Activated CD8-positive, alpha-beta memory T cell treated with anti-CD3 and anti-CD28 coated beads, Interleukin-2, amount 10 ng/mL, durations not matched to agents 7 days and 5 days (primary cell): ENCODE data around the gene GPR160. TPM values are rescaled to one million over a fixed set of nuclear protein-coding genes. Genes with fewer than 3 reads are reported as not detected.
"Not testable (repeated sequence)": the region's sequence is repeated elsewhere in the genome, so short reads cannot be mapped to it uniquely, and the experiment has no call there.

Experiments used
- ATAC-seq: fragments of 150-1000 bp; cut with Tn5 transposase; one replicate; pipeline ENCODE4 v1.10.0; 2021; ENCODE audit warnings: moderate library complexity
- CTCF ChIA-PET: fragments of 350-600 bp; sonication (Branson Sonifier 250); formaldehyde crosslinking; loops from one replicate; lab custom pipeline; 2021; ENCODE audit warnings: antibody characterized with exemption; lab: Charles Lee
- DNase-seq: peaks from one replicate; pipeline ENCODE4 v3.0.0-alpha.2; 2020
- H3K27ac Mint-ChIP-seq: one replicate; pipeline ENCODE4 v1.8.0; 2021; ENCODE audit warnings: mild to moderate bottlenecking, mixed read lengths
- H3K27me3 Mint-ChIP-seq: one replicate; pipeline ENCODE4 v1.8.0; 2021; ENCODE audit warnings: mixed read lengths
- H3K36me3 Mint-ChIP-seq: one replicate; pipeline ENCODE4 v1.8.0; 2021; ENCODE audit warnings: mild to moderate bottlenecking, mixed read lengths
- H3K4me1 Mint-ChIP-seq: one replicate; pipeline ENCODE4 v1.8.0; 2021; ENCODE audit warnings: mixed read lengths
- H3K4me3 Mint-ChIP-seq: one replicate; pipeline ENCODE4 v1.8.0; 2021; ENCODE audit warnings: mild to moderate bottlenecking, moderate library complexity, mixed read lengths
- H3K9me3 Mint-ChIP-seq: one replicate; pipeline ENCODE4 v1.8.0; 2022; ENCODE audit warnings: low read depth, mixed read lengths
- total RNA-seq, 2 experiments: library from RNA; stranded (reverse); gene quantifications; one replicate each; pipeline ENCODE4 v1.2.3, GENCODE V29; 2021

GPR160 gene
- total RNA-seq, 2 experiments from 2014 or later: 3.6 to 6.4 TPM

DNA sequence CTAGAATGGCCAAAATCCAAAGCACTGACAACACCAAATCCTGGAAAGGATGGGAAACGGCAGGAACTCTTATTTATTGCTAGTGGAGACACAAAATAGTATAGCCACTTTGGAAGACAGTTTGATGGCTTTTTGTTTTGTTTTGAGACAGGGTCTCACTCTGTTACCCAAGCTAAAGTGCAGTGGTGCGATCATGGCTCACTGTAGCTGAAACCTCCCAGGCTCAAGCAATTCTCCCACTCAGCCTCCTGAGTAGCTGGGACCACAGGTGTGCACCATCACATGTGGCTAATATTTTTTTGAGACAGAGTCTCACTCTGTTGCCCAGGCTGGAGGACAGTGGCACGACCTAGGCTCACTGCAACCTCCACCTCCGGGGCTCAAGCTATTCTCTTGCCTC lies 27.3 kb upstream of the GPR160 start:
- Mint-ChIP-seq H3K27ac (no peak overlapping the region), H3K27me3 (peaks cover 4% of the 10 kb centered on the region), H3K4me1 (peaks cover 16% of the 10 kb centered on the region), H3K36me3 (peaks cover 3% of the 10 kb centered on the region), H3K4me3 (no peak overlapping the region), H3K9me3 (no peaks in the 10 kb centered on the region)
- ATAC-seq: no peak
- DNase-seq: no peak
- CTCF ChIA-PET: no interaction called here

DNA sequence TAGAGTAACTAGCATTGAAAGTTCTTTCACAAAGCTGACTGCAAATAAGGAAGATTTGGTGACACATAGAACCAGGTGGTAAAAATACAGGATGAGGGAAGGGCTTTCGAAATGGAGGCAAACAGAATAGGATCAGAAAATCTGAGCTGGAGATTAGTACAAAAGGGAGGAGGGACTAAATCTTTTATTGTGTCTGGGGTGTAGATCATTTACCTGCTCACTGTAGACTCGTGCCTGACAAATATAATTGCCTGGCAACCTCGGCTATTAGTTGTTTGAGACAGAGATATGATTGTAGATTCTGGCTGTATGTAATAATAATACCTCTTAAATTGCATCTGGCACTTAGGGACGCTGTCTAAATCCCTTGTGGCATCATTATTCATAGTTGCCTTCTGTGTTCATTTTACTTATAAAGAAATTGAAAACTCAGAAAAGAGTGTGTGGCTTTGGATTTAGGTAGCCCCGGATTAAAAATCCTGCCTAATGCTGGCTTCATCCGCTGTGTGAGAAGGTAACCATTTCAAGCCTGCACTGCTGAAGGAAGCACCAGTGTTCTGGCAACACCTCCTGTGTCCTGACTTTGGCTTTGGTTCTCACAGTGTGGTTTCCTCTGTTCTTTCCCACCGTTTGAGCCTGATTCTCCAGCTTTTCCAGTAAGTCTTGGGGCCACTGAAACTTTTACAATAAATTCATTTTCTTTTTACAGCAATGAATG lies 25.0 kb upstream of the GPR160 start:
- H3K36me3 Mint-ChIP-seq: no peaks in the 10 kb centered on the region
- no peak for DNase-seq
- peaks cover 14% of the 10 kb centered on the region for H3K27me3 Mint-ChIP-seq
- CTCF ChIA-PET: no interaction called here
- H3K27ac Mint-ChIP-seq: no peak overlapping the region
- H3K9me3 Mint-ChIP-seq: no peaks in the 10 kb centered on the region
- no peak for ATAC-seq
- no peak overlapping the region for H3K4me3 Mint-ChIP-seq
- H3K4me1 Mint-ChIP-seq: peaks cover 2% of the 10 kb centered on the region

DNA sequence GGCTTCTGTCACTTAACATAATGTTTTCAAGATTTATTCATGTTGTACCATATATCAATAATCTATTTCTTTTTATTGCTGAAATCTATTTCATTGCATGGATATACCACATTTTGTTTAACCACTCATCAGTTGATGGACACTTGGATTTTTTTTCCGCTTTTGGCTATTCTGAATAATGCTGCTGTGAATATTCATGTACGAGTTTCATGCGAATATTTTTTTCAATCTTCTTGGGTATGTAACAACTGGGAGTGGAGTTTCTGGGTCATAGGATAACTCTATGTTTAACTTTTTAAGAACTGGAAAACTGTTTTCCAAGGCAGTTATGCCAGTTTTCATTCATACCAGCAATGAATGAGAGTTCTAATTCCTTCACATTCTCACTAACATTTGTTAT lies 21.7 kb upstream of the GPR160 start:
- CTCF ChIA-PET: no interaction called here
- DNase-seq (no peak), ATAC-seq (no peak)
- H3K9me3 Mint-ChIP-seq: no peaks in the 10 kb centered on the region
- no peaks in the 10 kb centered on the region for H3K4me1 Mint-ChIP-seq
- H3K4me3 Mint-ChIP-seq: no peak overlapping the region
- H3K27me3 Mint-ChIP-seq: peaks cover 11% of the 10 kb centered on the region
- H3K27ac Mint-ChIP-seq: no peak overlapping the region
- no peaks in the 10 kb centered on the region for H3K36me3 Mint-ChIP-seq

DNA sequence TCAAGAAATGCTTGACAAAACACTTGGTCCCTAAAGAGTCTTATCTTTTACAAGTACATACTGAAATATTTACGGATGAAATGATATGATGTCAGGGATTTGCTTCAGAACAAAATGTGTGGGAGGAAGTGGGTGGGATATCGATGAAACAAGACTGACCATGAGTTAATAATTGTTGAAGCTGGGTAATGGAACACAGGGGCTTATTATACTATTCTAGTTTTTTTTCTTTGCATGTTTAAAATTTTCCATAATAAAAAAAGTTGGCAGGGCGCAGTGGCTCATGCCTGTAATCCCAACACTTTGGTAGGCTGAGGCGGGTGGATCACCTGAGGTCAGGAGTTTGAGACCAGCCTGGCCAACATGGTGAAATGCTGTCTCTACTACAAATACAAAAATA lies 18.5 kb upstream of the GPR160 start:
- not testable (repeated sequence) for H3K27ac Mint-ChIP-seq, H3K36me3 Mint-ChIP-seq, DNase-seq, H3K4me1 Mint-ChIP-seq, ATAC-seq, H3K4me3 Mint-ChIP-seq, H3K9me3 Mint-ChIP-seq
- CTCF ChIA-PET: interaction anchor here (2.1 kb wide), 1 partner anchor 155 kb away, joined by 5 read pairs; no protein-coding TSS in a partner anchor
- H3K27me3 Mint-ChIP-seq: peaks cover 14% of the 10 kb centered on the region

DNA sequence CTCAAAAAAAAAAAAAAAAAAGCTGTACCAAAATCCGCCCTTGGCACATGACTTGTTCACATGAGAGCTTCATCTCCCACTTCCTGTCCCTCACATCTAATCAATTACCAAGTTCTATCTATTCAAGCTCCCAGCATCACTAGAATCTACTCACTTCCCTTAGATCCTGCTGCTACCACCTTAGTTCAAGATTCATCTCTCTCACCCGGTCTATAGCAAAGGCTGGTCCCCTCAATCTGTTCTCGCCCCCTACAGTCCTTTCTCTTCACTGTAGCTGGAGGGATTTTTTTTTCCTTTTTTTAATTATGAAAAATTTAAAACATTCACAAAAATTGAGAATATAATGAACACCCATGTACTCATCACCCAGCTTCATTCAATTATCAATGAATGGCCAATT lies 16.7 kb upstream of the GPR160 start:
- Mint-ChIP-seq H3K9me3 (no peaks in the 10 kb centered on the region), H3K4me3 (no peak overlapping the region), H3K27me3 (peaks cover 14% of the 10 kb centered on the region), H3K4me1 (peaks cover under 1% of the 10 kb centered on the region), H3K27ac (no peak overlapping the region), H3K36me3 (no peaks in the 10 kb centered on the region)
- DNase-seq (no peak), ATAC-seq (peak; percentile 39)
- CTCF ChIA-PET: interaction anchor here (0.6 to 2.1 kb wide), 8 partner anchors 8 to 179 kb away, joined by 3 to 6 read pairs (median 3); partner anchors contain the start of gene SEC62

DNA sequence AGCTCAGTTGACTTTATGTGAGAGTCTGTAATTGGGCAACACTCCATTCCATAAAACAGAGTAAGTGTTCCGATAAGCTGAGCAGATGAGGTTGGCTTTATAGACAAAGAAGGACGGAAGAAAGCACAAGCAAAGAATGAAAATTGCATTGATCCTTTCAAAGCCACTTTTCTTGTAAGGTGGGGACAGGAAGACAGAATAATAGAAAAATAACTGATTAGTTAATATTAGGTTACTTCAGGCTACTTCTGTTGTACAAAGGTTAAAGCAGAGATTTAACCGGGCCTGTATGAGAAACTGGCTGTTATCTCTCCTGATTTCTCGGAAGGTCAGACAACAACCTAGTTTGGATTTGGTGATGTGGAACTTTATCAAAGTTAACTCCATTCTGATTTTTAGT lies 15.5 kb upstream of the GPR160 start:
- no peak overlapping the region for H3K27ac Mint-ChIP-seq
- H3K27me3 Mint-ChIP-seq: peaks cover 4% of the 10 kb centered on the region
- no peak for ATAC-seq
- no peak for DNase-seq
- H3K36me3 Mint-ChIP-seq: no peaks in the 10 kb centered on the region
- no peaks in the 10 kb centered on the region for H3K9me3 Mint-ChIP-seq
- H3K4me3 Mint-ChIP-seq: no peak overlapping the region
- CTCF ChIA-PET: interaction anchor here (1.0 to 1.6 kb wide), 2 partner anchors 150 to 180 kb away, joined by 3 read pairs; no protein-coding TSS in a partner anchor
- peaks cover 8% of the 10 kb centered on the region for H3K4me1 Mint-ChIP-seq

DNA sequence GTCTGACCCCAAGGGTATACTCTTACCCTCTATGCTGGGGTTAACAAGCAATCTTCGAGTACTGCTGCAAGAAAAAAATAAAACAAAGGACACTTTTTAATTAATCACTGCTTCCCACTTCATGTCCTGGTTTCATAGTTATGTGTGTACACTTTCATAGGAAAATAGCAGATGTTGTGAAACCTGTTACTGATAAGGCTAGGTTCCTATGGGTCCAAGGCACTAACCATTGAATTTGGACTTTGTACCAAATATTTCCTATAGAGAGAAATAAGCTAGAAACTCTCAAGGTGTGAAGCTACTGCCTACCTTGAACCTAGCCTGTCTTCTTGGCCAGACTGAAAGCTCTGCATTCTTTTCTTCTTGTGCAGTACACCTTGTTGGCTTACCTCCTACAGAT lies 14.6 kb upstream of the GPR160 start:
- Mint-ChIP-seq H3K27me3 (peaks cover 4% of the 10 kb centered on the region), H3K4me3 (no peak overlapping the region), H3K9me3 (no peaks in the 10 kb centered on the region), H3K27ac (no peak overlapping the region), H3K4me1 (peaks cover 16% of the 10 kb centered on the region), H3K36me3 (peaks cover 1% of the 10 kb centered on the region)
- CTCF ChIA-PET: no interaction called here
- DNase-seq: no peak
- no peak for ATAC-seq

DNA sequence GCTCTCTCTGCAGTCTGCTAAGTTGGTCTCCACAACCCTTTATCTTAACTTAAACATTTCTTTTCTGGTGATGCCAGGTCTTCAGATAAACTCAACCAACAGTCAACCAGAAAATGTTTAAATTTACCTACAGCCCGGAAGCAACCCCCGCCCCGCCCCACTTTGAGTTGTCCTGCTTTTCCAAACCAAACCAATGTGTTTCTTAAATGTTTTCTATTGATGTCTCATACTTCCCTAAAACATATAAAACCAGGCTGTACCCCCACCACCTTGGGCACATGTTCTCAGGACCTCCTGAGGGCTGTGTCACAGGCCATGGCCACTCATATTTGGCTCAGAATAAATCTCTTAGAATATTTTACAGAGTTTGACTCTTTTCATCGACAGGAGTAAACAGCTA lies 13.2 kb upstream of the GPR160 start:
- Mint-ChIP-seq H3K4me1 (peaks cover 16% of the 10 kb centered on the region), H3K36me3 (peaks cover 1% of the 10 kb centered on the region), H3K27ac (no peak overlapping the region), H3K9me3 (no peaks in the 10 kb centered on the region), H3K27me3 (peaks cover 4% of the 10 kb centered on the region), H3K4me3 (no peak overlapping the region)
- no peak for ATAC-seq
- CTCF ChIA-PET: no interaction called here
- no peak for DNase-seq

DNA sequence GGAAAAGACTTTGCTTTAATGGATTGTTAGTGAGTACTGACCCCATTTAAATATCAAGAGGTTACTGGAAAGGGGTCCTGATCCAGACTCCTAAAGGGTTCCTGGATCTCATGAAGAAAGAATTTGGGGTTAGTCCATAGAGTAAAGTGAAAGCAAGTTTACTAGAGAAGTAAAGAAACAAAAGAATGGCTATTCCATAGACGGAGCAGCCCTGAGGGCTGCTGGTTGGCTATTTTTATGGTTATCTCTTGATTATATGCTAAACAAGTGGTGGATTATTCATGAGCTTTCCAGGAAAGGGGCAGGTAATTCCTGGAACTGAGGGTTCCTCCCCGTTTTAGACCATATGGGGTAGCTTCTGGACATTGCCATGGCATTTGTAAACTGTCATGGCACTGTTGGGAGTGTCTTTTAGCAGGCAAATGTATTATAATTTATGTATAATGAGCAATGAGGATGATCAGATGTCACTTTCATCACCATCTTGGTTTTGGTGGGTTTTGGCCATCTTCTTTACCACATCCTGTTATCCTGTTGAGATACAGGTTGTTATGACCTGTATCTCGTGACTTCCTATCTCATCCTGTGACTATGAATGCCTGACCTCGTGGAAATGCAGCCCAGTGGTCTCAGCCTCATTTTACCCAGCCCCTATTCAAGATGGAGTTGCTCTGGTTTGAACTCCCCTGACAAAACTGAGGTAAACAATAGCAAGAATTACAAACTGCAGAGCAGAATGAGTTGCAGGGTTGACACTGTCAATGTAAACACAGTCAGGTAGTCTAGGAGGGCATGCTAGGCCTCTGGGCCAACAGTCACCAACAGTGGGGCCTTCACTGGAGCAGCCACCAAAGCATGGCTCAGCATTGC lies 10.3 kb upstream of the GPR160 start:
- H3K4me3 Mint-ChIP-seq: no peak overlapping the region

DNA sequence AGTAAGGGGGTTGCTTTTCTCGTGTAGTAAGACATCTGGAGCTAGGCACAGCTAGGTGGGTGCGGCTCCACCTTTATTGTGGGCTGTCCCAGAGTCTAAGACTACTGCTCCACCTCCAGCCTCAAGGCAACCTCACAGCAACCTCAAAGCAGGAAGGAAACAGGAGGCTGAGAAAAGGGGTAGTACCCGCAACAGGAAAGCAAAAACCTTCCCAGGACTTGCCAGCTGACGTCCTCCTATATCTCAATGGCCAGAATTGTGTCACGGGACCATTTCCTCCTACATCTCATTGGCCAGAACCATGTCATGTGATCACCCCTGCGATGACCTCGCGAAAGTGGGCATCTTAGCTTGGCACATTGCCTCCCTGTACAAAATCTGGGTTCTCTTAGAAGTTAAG lies 4.3 kb upstream of the GPR160 start:
- Mint-ChIP-seq H3K27ac (peak overlapping the region; percentile 8), H3K9me3 (no peaks in the 10 kb centered on the region), H3K4me3 (no peak overlapping the region), H3K36me3 (peaks cover 4% of the 10 kb centered on the region), H3K27me3 (no peaks in the 10 kb centered on the region), H3K4me1 (peaks cover 24% of the 10 kb centered on the region)
- peak; percentile 34 for ATAC-seq
- CTCF ChIA-PET: interaction anchor here (1.0 to 2.6 kb wide), 3 partner anchors 12 to 270 kb away, joined by 3 to 8 read pairs (median 3); no protein-coding TSS in a partner anchor
- DNase-seq: peak; percentile 76

More for the DNA sequence above, 10.3 kb upstream of the GPR160 start:
- peak; percentile 69 for ATAC-seq
- peak; percentile 73 for DNase-seq
- peaks cover 16% of the 10 kb centered on the region for H3K4me1 Mint-ChIP-seq
- H3K27me3 Mint-ChIP-seq: peaks cover 4% of the 10 kb centered on the region
- H3K27ac Mint-ChIP-seq: peak overlapping the region; percentile 67
- no peaks in the 10 kb centered on the region for H3K9me3 Mint-ChIP-seq
- H3K36me3 Mint-ChIP-seq: peaks cover 1% of the 10 kb centered on the region
- CTCF ChIA-PET: no interaction called here

DNA sequence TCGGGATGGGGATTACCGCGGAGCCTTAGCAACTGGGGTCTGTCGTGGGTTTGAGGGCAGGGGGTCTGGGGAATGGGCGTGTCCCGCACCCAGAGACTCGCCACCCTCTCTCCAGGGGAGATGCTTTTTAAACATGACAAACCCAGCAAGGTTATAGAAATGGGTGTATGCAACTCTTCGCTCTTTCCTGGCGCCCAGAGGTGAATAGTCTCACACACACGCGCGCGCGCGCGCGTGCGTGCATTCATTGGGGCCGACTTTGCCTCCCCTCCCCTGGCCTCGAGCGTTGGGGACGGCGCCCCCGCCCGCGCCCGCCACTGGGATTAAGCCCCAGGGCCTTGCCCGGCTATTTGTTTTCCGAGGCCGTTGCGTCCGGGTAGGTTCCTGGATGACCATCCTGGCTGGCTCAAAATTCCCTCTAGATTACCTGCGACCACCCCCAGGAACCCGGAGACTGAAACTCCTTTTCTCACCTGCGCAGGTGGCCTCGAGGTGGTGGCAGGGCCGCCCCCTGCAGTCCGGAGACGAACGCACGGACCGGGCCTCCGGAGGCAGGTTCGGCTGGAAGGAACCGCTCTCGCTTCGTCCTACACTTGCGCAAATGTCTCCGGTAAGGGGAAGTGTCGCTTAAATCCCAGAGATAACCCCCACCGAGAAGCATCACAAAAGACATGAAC lies 777 bp downstream of the GPR160 start:
- CTCF ChIA-PET: interaction anchor here (1.3 to 2.4 kb wide), 5 partner anchors 14 to 72 kb away, joined by 3 to 19 read pairs (median 7); partner anchors contain the start of gene SEC62
- Mint-ChIP-seq H3K9me3 (no peaks in the 10 kb centered on the region), H3K4me3 (peak overlapping the region; percentile 81), H3K27me3 (no peaks in the 10 kb centered on the region), H3K4me1 (peaks cover 27% of the 10 kb centered on the region), H3K27ac (no peak overlapping the region), H3K36me3 (peaks cover 9% of the 10 kb centered on the region)
- ATAC-seq (no peak), DNase-seq (no peak)

DNA sequence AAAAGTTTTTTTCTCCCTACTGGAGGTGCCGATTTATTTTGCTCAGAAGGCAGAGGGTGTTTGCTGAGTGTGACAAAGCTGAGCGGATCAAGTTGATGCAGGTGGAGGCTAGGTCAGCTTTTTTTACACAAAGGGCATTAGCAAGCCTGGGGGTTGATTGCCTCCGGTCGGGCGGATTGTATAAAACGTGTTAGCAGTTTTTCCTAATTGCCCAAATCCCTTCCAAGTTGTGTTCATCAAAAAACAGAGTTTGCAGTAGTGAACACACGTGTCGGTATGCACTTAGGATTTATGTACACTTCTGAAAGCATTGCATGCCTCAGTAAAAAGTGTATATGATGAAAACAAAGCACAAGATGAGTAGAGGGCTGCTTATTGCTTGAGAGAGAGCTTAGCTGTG lies 2.6 kb downstream of the GPR160 start:
- ATAC-seq (no peak), DNase-seq (no peak)
- Mint-ChIP-seq H3K4me3 (no peak overlapping the region), H3K9me3 (no peaks in the 10 kb centered on the region), H3K36me3 (peaks cover 6% of the 10 kb centered on the region), H3K4me1 (peaks cover 25% of the 10 kb centered on the region), H3K27me3 (no peaks in the 10 kb centered on the region), H3K27ac (no peak overlapping the region)
- CTCF ChIA-PET: interaction anchor here (1.4 to 2.4 kb wide), 2 partner anchors 13 to 20 kb away, joined by 5 to 19 read pairs; no protein-coding TSS in a partner anchor

DNA sequence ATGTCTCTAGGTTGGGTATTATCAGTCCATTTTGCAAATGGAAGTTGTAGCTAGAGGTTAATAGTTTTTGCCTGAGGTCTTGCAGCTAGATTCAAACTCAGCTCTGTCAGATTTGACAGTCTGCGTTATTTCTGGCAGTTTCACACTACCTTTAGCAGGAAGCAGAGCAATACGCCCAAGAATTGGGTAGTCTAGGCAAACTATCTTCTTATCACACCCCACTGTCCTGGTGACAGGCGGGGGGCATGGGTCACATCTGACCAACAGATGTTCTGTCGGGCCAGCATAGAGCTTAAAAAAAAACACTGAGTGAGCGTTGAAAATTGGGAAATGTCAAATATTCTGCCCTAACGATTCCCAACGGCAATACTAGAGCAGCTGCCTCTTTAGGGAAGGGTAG lies 5.7 kb downstream of the GPR160 start:
- Mint-ChIP-seq H3K27ac (no peak overlapping the region), H3K4me1 (peaks cover 25% of the 10 kb centered on the region), H3K36me3 (peaks cover 6% of the 10 kb centered on the region), H3K27me3 (no peaks in the 10 kb centered on the region), H3K9me3 (no peaks in the 10 kb centered on the region), H3K4me3 (no peak overlapping the region)
- ATAC-seq (no peak), DNase-seq (no peak)
- CTCF ChIA-PET: interaction anchor here (1.6 to 1.9 kb wide), 2 partner anchors 9 to 10 kb away, joined by 6 to 7 read pairs; no protein-coding TSS in a partner anchor
